Adipose tissue (tissue), 3 donors: ENCODE data around the gene UQCRC1. TPM values are rescaled to one million over a fixed set of nuclear protein-coding genes. Genes with fewer than 3 reads are reported as not detected.
A peak's percentile ranks its signal among the peaks of the same experiment; 100 is the strongest.
"Not testable (repeated sequence)": the region's sequence is repeated elsewhere in the genome, so short reads cannot be mapped to it uniquely, and the experiment has no call there.

Source experiments
- H3K27ac ChIP-seq: one replicate; pipeline ENCODE4 v1.5.1; 2013; ENCODE audit warnings: low read depth, low read length
- WGBS, 3 donors: extraction: QIAGEN DNeasy Blood & Tissue Kit; methylation state at CpG; one replicate each; pipeline ENCODE4 v1.1.7; 2013; 5-methylcytosine and 5-hydroxymethylcytosine counted together
- polyA plus RNA-seq, 3 donors: library from polyadenylated mRNA; stranded (reverse); fragments of 200-250 nt; gene quantifications; one replicate each; pipeline ENCODE4 v1.2.3, GENCODE V29; 2013
- donor health status: healthy with polysubstance abuse.
- donor health status: Bipolar disorder and iron deficiency.
- donor health status: healthy.

Gene UQCRC1
- polyA plus RNA-seq, 3 donors = 122 to 214 (median 155) TPM

DNA sequence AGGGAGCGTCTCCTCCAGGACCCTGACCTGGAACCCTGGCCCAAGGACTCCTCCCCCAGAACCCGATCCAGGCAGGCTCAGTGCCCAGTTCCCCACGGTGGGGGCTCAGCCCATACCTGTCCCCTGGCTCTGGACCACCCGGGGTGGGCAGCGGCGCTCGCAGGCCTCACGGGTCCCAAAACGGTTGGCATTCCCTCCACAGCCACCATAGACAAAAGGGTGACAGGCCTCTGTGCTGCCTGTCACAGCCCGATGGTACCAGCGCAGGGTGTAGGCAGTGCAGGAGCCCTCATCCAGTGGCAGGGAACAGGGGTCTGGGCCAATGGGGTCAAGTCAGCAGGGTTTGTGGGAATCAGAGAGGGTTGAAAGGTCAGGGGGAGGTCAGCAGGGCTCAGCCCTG, 44.8 kb downstream of the UQCRC1 start:
- no peak overlapping the region for H3K27ac ChIP-seq
- 83 to 89% (median 86%) methylated on average over 11 of the region's 11 CpGs for WGBS, 3 donors

GRCh38 chr3:48564022-48564421, 45.4 kb downstream of the UQCRC1 start:
- 55 to 82% (median 59%) methylated on average over 10 of the region's 10 CpGs for WGBS, 3 donors
- no peak overlapping the region for H3K27ac ChIP-seq

DNA sequence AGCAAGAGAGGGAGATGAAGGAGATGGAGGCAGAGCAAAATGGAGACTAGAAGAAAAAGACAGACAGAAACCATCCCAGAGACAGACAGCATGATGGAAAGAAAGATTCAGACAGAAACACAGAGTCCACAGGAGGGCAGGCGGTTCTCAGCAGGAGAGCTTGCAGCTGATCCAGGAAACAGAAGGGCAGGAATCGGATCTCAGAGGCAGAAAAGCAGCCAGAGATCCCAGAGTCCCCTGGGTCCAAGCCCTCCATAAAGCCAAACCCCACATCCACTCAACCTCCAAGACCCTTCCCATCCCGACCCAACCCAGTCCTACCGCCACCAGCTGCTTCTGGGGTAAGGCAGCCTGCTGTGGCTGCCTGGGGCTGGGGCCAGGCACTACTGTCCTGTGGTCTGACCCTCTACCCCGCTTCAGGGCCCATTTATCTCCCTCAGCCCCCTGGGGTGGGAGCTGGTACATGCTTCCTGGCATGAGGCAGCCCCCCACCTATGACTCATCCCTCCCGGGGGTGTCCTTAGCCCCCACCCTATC, 46.0 kb downstream of the UQCRC1 start, which contains the start of gene UCN2:
Gene UCN2, minus strand, starts transcription at position 400 of the 537 bp plus-strand sequence. CDS start 657 bp downstream, outside the sequence.
- 55 to 77% (median 76%) methylated on average over 6 of the region's 6 CpGs for WGBS, 3 donors
- H3K27ac ChIP-seq = no peak within 1 kb of the TSS

DNA sequence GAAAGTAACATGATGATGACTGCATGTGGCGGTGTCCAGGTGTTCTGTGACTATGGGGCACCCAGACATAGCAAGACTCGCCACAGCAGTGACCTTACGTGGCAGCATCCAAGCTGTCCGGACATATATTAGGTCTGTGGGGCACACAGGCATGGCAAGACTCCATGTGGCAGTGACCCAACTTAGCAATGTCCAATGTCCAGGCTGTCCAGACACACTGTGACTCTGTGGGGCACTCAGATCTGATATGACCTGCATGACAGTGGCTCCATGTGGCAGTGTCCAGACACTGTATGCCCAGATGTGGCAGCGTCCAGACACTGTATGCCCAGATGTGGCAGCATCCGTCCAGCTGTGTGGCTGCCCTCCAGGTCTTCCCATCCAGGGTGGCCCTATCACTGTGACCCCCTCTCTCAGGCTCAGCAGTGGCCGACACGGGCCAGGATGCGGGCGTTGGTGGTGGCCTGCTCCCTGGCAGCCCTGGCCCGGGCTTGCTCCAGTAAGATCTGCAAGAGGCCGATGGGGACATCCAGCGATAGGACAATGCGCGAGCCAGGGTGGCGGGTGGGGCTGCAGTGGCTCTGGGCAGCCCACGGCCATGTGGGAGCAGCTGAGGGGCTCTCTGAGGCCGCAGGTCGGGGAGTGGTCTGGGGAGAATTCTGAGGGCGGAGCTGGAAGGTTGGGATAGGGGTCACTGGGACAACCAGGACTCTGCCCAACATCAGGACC, 46.9 kb downstream of the UQCRC1 start:
- H3K27ac ChIP-seq = no peak overlapping the region
- WGBS, 3 donors = 89 to 93% (median 91%) methylated on average over 20 of the region's 20 CpGs

DNA sequence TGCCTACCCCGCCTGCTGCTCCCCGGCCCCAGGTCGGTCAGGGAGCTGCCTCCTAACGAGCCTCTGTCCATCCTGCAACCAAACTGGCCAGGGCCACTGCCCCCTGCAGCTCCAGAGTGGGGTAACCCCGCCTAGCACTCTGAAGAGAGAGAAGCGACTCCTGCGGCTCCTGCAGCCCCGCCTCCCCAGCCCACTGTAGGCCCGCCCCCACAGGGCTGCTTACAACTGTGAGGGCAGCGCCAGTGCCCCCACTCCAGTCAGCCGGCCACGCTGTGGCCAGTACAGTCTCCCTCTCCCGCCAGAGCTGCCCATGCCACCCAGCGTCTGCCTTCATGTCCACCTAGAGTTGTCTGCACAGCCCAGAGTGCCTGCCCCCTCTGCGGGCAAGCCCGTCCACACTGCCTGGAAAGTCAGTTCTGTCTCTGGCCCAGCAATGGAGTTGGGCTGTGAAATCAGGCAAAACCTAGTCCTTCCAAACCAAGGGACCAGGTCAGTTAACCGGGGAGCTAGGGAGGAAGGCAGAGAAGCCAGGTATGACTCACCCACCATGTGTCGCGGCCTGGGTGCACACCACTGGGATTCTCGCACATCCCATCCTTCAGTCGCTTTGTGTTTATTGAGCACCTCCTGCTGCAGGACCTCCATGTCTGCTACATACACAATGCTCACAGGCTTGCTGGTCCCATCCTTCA, 48.3 kb downstream of the UQCRC1 start:
- H3K27ac ChIP-seq = peak overlapping the region; percentile 22
- 35 to 49% (median 38%) methylated on average over 21 of the region's 21 CpGs for WGBS, 3 donors

DNA sequence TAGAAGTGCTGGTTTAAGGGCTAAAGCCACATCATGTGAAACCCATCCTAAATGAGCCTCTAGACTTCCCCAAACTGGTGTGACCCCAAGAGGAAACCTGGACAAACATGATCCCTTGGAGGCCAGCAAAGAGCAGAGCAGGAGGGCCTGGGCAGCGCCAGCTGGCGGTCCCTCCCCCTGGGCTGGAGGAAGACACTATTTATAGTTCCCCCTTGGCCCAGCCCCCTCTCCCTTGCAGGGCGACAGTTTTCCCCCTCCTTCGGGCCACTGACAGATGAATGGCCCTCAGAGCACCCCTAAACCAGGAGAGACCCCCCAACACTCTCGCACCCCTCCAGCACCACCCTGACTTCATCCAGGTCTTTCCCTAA, 48.8 kb downstream of the UQCRC1 start:
- no peak overlapping the region for H3K27ac ChIP-seq
- WGBS, 3 donors = 10 to 31% (median 11%) methylated on average over 3 to 5 of the region's 5 CpGs

DNA sequence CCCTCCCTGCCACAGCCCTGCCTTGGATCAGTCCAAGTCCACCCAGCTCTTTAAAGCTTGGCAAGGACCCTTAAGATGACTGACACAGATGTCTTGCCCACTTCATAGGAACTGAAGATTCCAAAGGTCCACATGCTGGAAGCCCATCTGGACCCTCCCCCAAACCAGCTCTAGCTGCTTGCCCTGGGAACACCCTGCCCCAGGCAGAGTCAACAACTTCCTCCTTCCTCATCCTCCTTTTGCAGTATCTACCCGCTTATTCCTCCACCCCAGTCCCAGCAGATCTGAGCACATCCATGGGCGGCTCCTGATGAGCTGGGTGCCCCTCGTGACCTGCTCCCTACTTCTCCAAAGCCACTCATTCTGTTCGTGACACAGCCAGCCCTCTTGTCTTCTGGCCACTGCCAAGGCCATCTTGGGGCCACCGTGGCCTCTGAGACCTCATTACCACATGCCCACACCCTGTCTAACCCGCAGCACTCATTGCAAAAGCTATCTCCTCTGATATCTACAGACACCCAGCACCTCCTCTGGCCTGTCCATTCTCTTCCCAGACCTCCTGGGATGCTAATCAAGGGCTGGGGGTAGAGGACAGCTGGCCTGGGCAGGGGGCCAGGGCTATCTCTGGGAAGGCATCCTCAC, 50.8 kb downstream of the UQCRC1 start:
- no peak overlapping the region for H3K27ac ChIP-seq
- WGBS, 3 donors = 46 to 56% (median 54%) methylated on average over 6 of the region's 6 CpGs

- WGBS, 3 donors = 0 to 1% (median 0%) methylated on average over 53 of the region's 53 CpGs
- H3K27ac ChIP-seq = no peak within 1 kb of the TSS
Observed at GRCh38 chr3:48556796-48557626, 52.4 kb downstream of the UQCRC1 start, which contains the start of gene PFKFB4. Gene PFKFB4, minus strand, starts transcription at chr3:48556803. Its CDS starts 26 bp downstream, at chr3:48556777.

DNA sequence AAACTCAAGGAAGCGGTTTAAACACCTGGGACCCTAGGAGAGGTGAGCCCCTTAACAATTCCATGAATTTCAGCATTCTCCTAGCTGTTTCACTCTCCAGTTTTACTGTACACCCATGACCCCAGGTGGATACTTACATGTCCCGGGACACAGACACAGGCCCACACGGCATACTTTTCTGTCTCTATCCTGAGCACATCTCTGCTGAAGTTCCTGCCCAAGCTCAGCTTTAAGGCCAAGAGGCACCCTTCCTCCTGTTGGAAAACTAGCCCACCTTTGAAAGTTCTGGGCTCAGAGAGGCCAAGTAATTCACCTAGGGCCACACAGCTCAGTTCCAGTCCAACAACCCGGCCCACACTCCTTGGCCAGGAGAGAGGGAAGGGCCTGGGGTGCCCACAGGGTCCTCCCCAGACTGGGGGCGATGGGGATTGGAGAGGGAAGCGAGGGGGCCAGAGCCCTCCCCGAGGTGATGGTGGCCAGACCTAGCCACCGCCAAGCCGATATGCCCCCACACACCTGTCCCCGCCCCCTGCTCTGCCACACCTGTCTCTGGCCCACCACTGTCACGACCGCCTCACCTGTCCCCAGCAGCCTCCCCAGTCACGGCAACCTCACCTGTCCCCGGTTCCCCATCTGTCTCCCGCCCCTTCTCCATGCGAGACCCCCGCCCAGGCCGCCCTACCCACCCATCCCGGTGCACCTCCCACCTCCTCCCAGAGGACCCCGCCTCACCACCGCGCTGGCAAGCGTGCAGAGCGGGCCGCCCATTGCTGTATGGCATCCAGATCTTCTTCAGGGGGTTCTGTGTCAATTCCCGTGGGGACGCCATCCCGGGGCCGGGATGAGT, 53.3 kb downstream of the UQCRC1 start:
- WGBS, 3 donors = 10 to 22% (median 22%) methylated on average over 25 to 29 of the region's 29 CpGs

GRCh38 chr3:48555231-48555948, 54.1 kb downstream of the UQCRC1 start:
- WGBS, 3 donors = 47 to 95% (median 92%) methylated on average over 10 of the region's 10 CpGs
- H3K27ac ChIP-seq = no peak overlapping the region

More for the DNA sequence above, 53.3 kb downstream of the UQCRC1 start:
- H3K27ac ChIP-seq = no peak overlapping the region

DNA sequence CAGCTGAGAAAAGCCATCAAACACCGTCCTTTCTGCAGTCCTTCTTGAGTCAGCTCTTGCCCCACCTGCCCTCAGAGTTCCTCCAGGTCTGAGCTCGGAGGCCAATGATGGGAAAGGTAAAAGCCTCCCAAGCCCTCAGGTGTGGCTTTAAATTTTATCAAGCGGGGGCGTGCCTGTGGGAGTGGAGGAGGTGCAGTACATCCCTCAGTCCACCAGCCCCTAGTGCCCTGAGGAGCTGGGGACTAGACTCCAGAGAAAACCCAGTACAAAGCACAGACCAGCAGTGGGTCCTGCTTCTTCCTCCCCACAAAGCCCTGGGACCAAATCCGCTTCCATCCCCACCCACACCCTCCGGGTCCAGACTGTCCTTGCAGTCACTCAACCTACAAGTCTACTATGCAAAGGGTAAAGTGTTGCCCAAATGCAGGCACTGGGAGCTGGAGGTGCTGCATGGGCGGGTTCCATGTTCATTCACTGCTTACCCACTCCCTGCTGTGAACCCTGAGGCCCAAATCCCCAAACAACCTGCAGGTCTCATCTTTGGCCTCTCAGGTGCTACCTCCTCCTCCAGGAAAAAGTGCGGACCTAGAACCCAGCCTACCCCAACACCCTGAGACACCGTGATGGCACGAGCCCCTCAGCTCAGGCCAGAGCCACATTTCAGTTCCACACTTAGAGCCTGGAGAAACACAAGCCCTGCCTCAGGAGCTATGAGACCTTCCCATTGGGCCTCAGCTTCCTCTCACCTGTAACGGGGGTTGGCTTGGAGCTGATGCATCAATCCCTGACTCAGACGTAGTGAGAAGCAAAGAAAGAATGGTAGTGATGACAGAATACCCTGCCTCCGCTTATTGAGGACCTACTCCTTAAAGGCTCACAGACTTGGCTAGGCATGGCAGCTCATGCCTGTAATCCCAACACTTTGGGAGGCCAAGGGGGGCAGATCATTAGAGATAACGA, 55.3 kb downstream of the UQCRC1 start:
- WGBS, 3 donors = 76 to 82% (median 82%) methylated on average over 14 of the region's 14 CpGs
- H3K27ac ChIP-seq = no peak overlapping the region

- no peak overlapping the region for H3K27ac ChIP-seq
- 61 to 80% (median 80%) methylated on average over 5 of the region's 5 CpGs for WGBS, 3 donors
Observed at GRCh38 chr3:48553361-48553760, 56.1 kb downstream of the UQCRC1 start.

DNA sequence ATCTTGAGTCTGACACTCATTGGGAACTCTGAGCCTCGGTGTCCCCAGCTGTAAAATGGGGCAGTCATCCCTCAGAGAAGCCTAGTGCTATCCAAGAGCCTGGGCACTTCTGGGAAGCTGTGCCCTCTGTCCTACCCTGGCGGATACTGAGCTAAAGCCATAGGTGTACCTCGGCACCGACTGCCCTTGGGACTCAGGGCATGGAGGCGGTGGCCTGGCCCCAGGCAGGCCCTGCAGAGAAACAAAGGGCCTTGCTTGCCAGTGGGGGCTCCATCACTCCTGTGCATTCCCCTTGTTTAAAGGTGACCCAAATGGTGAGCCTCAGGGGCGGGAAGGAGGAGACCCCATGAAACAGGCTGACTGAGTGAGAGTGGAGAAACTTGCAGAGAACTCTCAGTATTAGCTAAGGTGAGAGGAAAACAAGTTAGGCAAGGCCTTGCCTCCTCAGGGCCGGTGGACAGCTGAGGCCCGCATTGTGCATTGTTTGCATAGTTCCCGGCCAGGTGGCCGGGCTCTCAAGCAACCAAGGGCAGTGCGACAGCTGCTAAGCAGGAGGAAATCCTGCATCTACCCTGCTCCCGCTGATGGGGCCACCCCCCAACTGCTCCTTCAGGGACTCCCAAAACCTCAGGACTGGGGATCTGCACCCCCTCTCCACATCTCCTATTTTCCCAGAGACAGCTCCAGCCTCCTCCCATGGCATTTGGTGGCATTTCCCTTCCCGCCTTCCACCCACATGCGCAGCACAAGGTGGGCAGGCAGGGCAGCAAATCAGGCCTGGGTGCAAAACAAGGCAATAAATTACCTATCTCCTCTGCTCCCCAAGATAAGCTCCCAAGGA, 57.1 kb downstream of the UQCRC1 start:
- no peak overlapping the region for H3K27ac ChIP-seq
- 34 to 81% (median 80%) methylated on average over 14 of the region's 14 CpGs for WGBS, 3 donors

GRCh38 chr3:48551651-48552050, 57.8 kb downstream of the UQCRC1 start:
- WGBS, 3 donors = 72 to 95% (median 90%) methylated on average over 7 of the region's 7 CpGs
- H3K27ac ChIP-seq = not testable (repeated sequence)
